GM15510 (cell line): ENCODE data around the gene SLC25A20.

Source experiments
- POLR2A ChIP-seq: IDR thresholded peaks from 3 replicates; pipeline ENCODE4 v1.6.1; 2011; ENCODE audit warnings: borderline replicate concordance; ENCODE audit not compliant: insufficient read length; ENCODE audit errors: extremely low read depth

SLC25A20 gene

GRCh38 chr3:48832684-48833083, 66.0 kb downstream of the SLC25A20 start:
- TF ChIP-seq POLR2A, result no peak

GRCh38 chr3:48830715-48831114, 68.0 kb downstream of the SLC25A20 start:
- no peak for TF ChIP-seq POLR2A

GRCh38 chr3:48826451-48826850, 72.2 kb downstream of the SLC25A20 start:
- no peak for TF ChIP-seq POLR2A

- TF ChIP-seq POLR2A, result no peak
Observed at GRCh38 chr3:48820612-48821324, 77.9 kb downstream of the SLC25A20 start.

- TF ChIP-seq POLR2A, result no peak
Observed at GRCh38 chr3:48819234-48820221, 79.2 kb downstream of the SLC25A20 start.

- no peak for TF ChIP-seq POLR2A
Observed at GRCh38 chr3:48811524-48811923, 87.2 kb downstream of the SLC25A20 start.
